Suppressor macrophage (primary cell): Measurements from ENCODE around the gene PLEKHG5.
A peak's percentile ranks its signal among the peaks of the same experiment; 100 is the strongest.
"Not testable (repeated sequence)": the region's sequence is repeated elsewhere in the genome, so short reads cannot be mapped to it uniquely, and the experiment has no call there.

ENCODE experiments used
- DNase-seq, 4 experiments: peaks; one replicate each; pipeline ENCODE4 v3.0.0-alpha.2; 2020 to 2022

PLEKHG5 gene

DNA sequence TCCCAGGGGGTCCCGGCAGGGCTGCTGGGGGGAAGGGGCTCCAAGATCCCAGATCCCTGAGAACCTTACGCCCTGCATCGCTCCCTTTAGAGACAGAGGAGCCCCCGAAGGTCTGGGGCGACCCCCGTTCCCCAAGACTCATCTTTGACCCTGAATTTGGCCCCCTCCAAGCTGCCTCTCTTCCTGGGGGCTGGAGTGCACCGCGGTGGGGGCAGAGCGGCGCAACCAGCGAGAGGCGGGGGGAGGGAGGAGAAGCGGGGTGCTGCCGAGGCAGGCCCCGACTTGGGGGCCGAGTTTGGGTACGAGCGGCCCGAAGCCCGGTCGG, 5.4 kb upstream of the PLEKHG5 start:
- no peak for DNase-seq

DNA sequence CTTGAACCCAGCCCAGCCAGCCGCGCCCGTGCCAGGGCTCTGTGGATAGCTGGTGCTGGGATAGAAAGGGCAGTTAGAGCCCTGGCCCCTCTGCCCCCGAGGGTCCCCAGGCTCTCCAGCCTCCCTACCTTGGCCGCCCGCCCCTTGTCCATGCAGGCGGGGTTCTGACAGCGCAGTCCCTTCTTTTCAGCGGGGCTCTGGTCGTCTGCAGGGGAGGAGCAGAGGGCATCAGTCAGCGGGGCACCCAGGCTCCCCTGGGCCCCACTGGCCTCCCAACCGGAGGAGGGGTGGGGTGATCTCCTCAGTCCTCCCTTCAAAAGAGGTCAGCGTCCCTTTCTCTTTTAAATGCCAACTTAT, 4.9 kb upstream of the PLEKHG5 start:
- no peak for DNase-seq

GRCh38 chr1:6495540-6496364, 4.3 kb upstream of the PLEKHG5 start:
- DNase-seq: no peak

GRCh38 chr1:6495041-6495441, 3.6 kb upstream of the PLEKHG5 start:
- no peak for DNase-seq

- DNase-seq: no peak
Measured at GRCh38 chr1:6494627-6495026, 3.2 kb upstream of the PLEKHG5 start.

DNA sequence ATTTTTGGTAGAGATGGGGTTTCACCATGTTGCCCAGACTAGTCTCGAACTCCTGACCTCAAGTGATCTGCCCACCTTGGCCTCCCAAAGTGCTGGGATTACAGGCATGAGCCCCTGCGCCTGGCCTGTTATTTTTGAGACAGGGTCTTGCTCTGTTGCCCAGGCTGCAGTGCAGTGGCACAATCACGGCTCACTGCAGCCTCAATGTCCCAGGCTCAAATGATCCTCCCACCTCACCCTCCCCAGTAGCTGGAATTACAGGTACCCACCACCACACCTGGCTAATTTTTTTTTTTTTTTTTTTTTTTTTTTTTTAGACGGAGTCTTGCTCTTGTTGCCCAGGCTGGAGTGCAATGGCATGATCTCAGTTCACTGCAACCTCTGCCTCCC, 2.4 kb upstream of the PLEKHG5 start:
- not testable (repeated sequence) for DNase-seq

GRCh38 chr1:6491966-6492365, 499 bp upstream of the PLEKHG5 start:
- no peak for DNase-seq

DNA sequence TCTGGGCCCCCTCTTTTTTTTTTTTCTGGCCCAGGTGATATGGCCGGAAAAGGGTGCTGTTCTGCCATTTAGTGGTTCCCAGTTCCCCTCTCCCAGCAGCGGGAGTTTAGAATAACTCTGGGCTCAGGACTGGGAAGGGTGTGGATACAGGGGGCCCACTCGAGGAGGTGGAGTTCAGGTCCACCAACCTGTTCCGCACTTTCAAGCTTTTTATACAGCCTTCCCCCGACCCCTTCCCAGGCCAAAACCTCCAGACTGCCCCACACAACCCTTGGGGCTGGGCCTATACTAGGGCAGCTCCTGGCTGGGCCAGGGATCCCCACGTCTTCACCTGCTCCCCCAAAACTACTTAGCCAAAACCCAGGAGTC, 402 bp downstream of the PLEKHG5 start:
- DNase-seq: no peak

- DNase-seq: peak in 2 of 4 experiments; percentile 34 to 50
Measured at GRCh38 chr1:6490181-6491080, 1.0 kb downstream of the PLEKHG5 start.

GRCh38 chr1:6489799-6490180, 1.7 kb downstream of the PLEKHG5 start:
- DNase-seq: peak; percentile 75 to 89 (median 80)

- no peak for DNase-seq
Measured at GRCh38 chr1:6489383-6489765, 2.1 kb downstream of the PLEKHG5 start.

- DNase-seq: no peak
Measured at GRCh38 chr1:6488602-6489382, 2.7 kb downstream of the PLEKHG5 start.

DNA sequence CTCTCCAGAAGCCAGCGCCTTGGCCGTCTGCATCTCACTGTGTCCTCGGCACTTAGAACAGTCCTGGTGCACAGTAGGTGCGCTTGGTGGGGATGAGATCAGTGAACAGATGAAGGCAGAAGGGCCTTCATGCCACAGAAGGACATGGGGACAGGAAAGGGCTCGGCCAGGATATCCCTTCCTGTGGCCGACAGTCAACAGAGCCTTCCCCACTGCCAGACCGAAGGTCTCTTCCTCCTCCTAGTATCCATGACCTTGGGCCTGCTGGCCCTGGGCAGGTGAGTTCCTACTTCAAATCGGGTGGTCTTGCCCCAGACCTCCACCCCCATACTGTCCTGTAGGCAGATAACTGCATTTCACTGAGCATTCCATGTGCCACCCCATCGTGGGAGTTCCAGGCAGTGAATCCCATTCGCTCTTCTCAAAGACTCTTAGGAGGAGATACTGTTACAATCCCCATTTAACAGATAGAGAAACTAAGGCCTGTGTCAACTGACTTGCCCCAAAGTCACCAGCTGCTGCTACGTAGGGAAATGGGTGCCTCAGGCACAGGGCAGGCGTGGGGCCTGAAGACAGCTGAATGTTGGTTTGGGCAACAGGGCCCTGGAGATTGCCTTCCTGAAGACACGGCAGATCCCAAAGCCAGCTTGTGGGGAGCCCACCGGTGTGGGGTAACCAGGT, 3.5 kb downstream of the PLEKHG5 start:
- DNase-seq: no peak

DNA sequence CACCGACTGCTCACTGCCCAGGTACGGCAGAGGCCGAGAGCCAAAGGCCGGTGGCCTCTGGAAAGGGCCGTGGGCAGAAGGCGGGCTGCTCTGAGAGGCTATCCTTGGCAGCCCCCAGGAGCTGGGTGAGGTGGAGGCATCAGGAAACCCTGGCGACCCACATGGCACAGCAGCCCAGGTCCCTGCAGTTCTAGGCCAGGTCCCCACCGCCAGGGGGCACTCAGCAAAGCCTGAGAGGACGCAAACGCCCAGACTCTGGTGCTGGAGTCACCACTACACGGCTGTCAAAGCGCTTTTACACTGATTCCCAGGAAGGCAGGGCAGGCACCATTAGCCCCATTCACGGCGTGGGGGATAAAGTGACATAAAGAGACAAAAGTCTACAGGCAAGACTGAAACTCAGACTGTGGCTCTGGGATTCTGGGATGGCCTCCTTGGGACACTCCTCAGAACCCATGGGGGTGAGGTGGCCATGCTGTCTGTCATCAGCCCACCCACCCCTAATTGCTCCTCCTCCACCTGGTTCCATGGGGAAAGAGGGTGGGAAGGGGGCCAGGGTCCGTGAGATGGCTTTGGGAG, 4.9 kb downstream of the PLEKHG5 start:
- DNase-seq: peak; percentile 88 to 96 (median 92)

DNA sequence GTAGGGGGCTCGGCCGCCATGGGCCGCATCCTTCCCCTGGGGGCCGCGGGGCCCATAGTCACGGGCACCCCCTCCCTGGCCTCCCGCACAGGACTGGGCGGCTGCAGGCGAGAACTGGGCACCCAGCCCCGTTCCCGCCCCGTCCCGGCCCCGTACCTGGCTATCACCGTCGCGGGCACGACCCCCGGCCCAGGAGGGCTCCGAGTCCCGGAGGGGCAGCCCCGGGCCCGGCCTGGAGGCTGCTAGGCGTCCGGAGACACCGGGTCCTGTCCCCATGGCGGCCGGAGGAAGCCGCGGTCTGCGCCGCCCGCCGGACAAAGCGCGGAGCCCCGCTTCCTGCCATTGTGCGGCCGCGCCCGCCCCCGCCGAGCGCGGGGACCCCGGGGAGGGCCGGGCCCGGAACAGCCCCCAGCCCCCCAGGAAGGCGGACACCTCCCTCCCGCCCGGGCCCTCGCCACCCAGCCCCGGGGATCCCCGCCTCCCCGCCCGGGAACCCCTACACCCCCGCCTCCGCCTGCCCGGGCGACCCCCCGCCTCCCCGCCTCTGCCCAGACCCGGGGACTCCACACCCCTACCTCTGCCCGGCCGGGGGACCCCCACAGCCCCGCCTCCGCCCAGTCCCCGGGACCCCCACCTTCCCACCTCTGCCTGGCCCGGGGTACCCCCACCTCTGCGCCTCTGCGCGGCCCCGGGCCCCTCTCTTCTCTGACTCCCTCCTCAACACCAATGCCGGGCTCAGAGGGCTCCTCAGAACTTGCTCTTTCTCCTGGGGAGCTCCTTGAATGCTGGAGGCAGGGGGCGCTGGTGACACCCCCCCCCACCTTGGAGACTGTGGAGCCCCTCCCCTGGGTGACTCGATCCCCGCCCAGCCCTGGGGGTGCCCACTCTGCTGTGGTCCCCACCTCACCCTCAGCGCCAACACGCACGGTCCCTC, 6.0 kb downstream of the PLEKHG5 start:
- no peak for DNase-seq

- no peak for DNase-seq
Measured at GRCh38 chr1:6484826-6485167, 6.7 kb downstream of the PLEKHG5 start.

- no peak for DNase-seq
Measured at GRCh38 chr1:6483761-6484117, 7.7 kb downstream of the PLEKHG5 start.

DNA sequence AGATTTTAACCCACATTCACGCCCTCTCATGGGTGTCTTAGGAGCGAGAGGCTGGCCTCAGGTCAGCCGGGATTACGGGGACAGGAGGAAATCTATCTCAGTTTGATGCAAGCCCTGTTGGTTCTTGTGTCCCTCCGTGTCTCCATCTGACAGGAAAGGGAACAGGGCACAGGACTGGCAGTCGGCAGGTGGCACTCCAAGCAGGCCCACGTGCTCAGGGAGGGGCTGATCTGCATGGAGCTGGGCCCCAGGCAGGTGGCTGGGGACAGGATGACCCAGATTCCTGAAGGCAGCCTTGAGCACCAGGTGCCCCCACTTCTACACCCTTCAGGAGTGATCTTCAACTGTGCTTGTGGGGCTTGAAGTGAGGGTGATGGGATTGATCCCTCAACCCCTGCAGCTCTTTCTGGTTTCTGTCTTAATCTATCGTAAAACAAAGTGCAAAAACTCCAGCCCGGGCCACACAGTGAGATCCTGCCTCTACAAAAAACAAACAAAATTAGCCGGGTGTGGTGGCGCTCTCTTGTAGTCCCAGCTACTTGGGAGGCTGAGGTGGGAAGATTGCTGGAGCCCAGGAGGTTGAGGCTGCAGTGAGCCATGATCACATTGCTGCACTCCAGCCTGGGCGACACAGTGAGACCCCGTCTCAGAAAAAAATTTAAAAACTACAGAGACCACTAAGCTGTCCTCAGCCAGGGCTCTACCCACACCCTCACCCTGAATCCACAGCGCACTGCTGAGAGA, 8.3 kb downstream of the PLEKHG5 start:
- DNase-seq: no peak

GRCh38 chr1:6481820-6482219, 9.6 kb downstream of the PLEKHG5 start:
- no peak for DNase-seq

GRCh38 chr1:6477039-6477820, 14.2 kb downstream of the PLEKHG5 start:
- no peak for DNase-seq
